HG02763 (cell line): ENCODE measurements around the gene AIFM3.

Experiments used
- ATAC-seq: cut with Tn5 transposase; IDR thresholded peaks from one replicate; pipeline ENCODE4 v1.9.1; 2021; ENCODE audit warnings: mild to moderate bottlenecking, moderate library complexity; ENCODE audit not compliant: unreplicated experiment

AIFM3 gene

DNA sequence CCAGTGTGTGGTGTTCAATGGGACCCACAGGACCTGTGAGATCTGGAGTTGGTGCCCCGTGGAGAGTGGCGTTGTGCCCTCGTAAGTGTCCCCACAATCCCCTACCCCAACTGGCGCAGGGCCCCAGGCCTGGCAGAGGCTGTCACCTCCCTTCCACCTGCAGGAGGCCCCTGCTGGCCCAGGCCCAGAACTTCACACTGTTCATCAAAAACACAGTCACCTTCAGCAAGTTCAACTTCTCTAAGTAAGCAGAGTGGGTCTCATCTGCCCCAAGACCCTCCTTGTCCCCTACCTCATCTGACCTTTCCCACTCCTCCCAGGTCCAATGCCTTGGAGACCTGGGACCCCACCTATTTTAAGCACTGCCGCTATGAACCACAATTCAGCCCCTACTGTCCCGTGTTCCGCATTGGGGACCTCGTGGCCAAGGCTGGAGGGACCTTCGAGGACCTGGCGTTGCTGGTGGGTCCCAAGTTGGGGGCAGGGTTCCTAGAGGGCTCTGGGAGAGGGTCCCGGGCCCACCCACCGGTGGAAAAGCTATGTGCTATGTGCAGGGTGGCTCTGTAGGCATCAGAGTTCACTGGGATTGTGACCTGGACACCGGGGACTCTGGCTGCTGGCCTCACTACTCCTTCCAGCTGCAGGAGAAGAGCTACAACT is 56.0 kb downstream of the AIFM3 start:
- ATAC-seq: no peak

DNA sequence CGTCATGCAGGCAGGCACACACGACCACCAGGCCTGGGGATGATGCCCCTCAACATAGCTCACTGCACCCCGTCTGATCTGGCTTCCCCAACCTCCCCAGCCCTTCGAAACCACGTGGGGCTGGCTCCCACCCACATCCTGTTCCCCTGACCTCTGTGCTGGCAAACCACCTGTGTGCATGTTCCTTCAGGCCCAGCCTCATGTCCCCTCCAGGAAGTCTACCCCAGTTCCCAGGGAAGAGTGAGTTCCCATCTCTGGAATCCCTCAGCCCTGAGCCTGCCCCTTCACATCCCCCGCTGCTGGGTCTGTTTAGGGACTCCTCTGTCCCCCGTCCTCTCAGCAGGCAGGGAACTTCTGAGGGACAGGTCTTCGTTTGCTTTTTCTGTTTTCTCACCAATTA is 58.2 kb downstream of the AIFM3 start:
- ATAC-seq: no peak

DNA sequence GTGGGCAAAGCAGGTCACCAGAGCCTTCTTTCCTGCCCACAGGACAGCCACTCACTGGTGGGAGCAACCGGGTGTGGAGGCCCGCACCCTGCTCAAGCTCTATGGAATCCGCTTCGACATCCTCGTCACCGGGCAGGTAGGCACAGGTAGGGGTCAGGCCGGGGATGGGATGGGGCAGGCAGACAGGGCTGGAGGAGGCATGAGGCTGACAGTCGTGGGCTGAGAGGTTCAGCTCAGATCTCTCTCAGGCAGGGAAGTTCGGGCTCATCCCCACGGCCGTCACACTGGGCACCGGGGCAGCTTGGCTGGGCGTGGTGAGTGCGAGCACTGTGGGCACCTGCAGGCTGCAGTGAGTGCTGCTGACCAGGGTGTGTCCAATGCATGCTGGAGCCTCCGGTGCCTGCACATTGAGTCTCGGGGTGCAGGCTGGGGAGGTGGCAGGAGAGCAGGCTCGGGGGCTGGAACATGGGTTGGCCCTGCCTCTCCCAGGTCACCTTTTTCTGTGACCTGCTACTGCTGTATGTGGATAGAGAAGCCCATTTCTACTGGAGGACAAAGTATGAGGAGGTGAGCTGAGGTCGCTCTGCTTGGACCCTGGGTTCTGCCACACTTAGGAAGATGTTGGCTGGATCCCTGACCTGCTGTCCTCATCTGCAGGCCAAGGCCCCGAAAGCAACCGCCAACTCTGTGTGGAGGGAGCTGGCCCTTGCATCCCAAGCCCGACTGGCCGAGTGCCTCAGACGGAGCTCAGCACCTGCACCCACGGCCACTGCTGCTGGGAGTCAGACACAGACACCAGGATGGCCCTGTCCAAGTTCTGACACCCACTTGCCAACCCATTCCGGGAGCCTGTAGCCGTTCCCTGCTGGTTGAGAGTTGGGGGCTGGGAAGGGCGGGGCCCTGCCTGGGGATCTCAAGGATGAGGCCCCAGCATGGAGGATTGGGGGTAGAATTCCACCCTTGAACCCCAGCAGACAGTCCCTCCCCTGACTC is 59.0 kb downstream of the AIFM3 start:
- no peak for ATAC-seq

DNA sequence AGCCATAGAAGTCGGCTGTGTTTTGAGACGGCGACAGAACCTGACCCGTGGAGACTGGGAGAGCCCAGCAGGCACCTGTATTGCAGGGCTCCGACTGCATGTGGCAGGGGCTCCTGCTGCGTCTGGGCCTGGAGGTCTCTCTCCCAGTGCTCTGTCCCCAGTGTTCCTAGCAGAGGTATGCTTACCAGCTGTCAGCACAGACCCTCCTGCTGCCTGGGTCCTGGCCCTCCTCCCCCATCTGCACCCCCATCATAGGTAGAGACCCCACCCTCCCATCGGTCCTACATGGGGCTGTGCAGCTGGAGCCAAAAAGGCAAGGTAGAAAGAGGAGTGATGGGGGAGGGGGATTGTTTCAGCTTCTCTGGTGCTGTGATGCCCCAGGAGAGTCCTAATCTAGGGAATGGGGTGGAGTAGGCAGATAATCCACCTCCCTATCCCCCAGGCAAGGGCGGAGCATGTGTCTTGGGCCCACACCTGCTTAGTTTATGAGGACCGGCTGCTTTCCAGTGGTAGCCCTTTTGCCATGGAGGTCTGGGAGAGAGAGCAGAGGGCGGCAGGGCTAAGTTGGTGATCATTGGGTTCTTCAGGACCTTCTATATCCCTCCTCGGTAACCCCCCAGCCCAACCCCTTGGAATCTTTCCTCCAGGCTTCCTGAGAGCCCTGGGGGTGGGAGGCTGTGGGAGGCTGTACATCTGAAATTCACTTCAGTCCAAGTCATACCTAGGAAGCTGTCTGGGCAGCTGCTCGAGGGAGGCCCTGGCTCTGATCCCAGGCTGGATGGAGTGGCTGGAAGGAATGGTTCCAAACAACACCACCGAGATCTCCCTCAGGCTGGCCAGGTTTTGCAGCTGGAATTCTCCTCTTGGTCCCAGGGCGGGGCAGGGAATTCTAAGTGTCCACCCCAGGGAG is 60.0 kb downstream of the AIFM3 start:
- ATAC-seq: no peak

DNA sequence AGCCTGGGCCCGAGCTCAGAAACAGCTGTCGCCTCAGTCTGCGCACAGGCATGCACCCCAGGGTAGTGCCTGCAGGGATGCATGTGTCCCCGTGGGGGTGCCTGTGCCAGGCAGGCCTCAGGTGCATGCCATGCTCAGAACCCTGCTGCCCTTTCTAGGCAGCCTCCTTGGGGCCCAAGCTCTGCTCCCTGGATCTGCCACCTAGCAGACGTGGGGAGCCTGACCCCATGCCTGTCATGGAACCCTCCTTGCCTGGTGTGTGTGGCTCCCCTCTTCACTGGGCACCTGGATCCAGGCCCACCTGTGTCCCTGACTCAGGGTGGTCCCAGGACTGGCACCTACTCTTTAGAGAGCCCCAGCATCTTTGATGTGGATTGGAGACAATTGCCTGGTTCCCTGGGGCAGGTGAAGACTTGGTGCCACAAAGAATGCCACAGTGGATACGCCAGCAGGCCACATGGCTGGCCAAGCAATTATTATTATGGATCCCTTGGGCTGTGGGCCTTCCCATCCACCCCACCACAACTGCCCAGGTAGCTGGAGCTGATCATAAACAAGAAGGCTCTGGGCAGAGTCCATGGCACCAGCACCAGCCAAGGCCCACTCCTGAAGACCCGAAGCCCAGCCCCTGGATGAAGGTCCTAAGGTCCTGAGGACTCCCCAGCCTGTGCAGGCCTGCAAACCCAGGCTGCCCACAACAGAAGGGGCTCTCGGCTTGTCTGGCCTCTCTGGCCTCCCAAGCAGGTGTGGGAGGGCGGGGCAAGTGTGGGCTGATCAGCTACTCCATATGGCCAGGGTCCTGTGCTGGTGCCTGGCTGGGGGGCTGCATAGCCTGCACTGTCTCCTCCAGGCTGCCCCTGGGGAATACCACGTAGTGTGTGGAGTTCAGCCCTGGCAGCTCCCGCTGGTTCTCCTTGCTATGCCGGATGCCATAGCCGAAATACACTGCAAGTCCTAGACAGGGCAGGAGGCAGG is 61.5 kb downstream of the AIFM3 start:
- ATAC-seq: no peak

DNA sequence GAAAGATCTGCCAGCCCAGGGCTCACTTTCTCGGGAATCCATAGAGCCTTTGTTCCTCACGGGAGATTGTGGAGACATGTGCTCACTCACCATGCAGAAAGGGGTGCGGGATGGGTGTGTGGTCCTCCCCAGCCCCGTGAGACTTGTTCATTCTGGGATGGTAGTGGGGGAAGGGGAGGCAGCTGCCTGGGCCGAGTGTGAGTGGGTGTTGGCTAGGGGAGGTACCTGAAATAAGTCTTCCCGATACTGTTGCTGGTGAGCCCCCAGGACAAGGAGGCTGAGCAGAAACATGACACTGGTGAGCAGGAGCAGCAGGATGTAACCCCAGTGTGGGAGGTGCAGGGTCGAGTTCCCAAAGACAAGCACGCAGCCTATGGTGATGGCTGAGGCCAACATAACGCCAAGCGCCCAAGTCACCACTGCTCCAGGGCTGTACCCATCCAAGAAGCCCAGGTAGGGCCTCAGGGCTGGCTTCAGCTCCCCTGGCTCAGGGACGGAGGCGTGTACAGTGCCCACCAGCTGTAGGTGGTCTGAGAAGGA is 62.5 kb downstream of the AIFM3 start:
- ATAC-seq: no peak

DNA sequence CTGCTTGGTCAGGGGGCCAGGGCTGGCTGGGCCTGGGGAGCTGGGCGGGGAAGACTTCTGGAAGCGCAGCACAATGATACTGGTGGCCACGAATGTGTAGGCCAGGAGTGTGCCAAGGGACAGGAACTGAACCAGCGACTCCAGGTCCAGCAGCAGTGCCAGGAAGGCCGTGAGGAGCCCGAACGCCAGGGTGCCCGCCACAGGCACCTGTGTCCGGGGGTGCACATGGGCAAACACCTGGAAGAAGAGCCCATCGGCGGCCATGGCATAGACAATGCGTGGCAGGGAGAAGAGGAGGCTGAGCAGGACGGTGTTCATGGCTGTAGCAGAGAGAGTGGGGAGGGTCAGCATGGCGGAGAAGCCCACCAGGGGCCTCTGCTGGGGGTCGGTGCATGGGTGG is 63.0 kb downstream of the AIFM3 start:
- ATAC-seq: no peak
